Stomach smooth muscle (tissue), 2 donors: ENCODE results near the gene MZT1.

ENCODE experiments used
- H3K27ac ChIP-seq: one replicate; pipeline ENCODE4 v1.7.0; 2013; ENCODE audit warnings: mild to moderate bottlenecking, low read length, inconsistent platforms
- H3K27me3 ChIP-seq, 2 donors: one replicate each; pipeline ENCODE4 v1.7.0; 2013; ENCODE audit warnings: low read length in 2 of 2; ENCODE audit not compliant: insufficient read depth in 2 of 2, control insufficient read depth in 1 of 2
- H3K36me3 ChIP-seq, 2 donors: one replicate each; pipeline ENCODE4 v1.7.0; 2013; ENCODE audit warnings: low read length in 2 of 2; ENCODE audit not compliant: control insufficient read depth in 2 of 2, insufficient read depth in 2 of 2
- H3K4me1 ChIP-seq: one replicate; pipeline ENCODE4 v1.7.0; 2013; ENCODE audit warnings: low read length; ENCODE audit not compliant: control insufficient read depth, insufficient read depth
- H3K4me3 ChIP-seq, 2 donors: one replicate each; pipeline ENCODE4 v1.7.0; 2013; ENCODE audit warnings: low read length in 2 of 2
- H3K9ac ChIP-seq, 2 donors: one replicate each; pipeline ENCODE4 v1.7.0; 2013; ENCODE audit warnings: low read length in 2 of 2, mild to moderate bottlenecking in 1 of 2
- H3K9me3 ChIP-seq, 2 donors: one replicate each; pipeline ENCODE4 v1.7.0; 2013; ENCODE audit warnings: low read length in 2 of 2; ENCODE audit not compliant: control insufficient read depth in 2 of 2
- donor health status: healthy.
- donor health status: Pancreatic carcinoma.

MZT1 gene, protein sequence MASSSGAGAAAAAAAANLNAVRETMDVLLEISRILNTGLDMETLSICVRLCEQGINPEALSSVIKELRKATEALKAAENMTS

DNA sequence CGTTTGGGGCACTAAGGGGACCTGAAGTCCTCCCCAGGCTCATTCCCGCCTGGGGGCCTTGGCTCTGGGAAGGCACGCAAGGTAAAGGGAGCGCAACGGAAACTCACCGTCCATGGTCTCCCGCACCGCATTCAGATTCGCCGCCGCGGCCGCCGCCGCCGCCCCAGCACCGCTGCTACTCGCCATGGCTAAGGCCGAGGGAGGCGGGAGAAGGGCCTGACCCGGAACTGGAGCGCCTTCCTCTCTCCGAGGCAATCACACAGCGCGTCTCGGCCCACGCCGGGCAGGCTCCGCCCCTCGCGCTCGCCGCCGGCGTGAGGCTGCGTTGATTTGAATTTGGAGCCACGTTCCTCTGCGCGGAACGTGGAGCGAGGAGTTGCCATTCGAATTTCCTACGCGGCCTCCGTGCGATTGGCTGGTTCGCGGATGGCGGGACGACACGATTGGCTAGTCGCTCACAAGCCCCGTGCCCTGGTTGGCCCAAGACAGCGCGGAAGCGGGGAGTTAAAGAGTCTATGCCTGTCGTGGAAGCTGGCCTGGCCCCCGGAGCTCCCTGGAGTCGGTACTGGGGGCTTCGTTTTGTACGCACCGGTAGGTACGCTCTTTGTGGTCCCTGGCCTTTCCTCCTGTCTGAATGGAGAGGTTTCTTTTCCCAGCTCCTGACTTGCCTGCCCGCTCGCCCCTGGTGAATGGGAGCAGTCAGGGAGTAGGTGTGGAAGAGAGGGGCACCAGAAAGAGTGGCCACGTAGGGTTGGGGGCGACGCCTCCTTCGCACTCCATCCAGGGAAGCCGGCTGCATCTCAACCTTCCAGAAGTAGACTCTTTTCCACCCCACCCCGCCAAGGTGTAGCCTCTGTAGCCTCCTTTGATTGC is at the start of gene MZT1, which contains the start of gene BORA:
Gene MZT1 (minus strand): TSS at position 213 of the 873 bp plus-strand sequence. CDS start 27 bp downstream, at position 186.
Gene BORA (plus strand): TSS at position 507 of the 873 bp plus-strand sequence. CDS start 1,018 bp downstream, outside the sequence.
- Histone ChIP-seq H3K9ac (peak within 1 kb of the TSS; percentile 74 to 80), H3K4me1 (peaks cover 4% of the 10 kb centered on the region), H3K27me3 (no peaks in the 10 kb centered on the region)

DNA sequence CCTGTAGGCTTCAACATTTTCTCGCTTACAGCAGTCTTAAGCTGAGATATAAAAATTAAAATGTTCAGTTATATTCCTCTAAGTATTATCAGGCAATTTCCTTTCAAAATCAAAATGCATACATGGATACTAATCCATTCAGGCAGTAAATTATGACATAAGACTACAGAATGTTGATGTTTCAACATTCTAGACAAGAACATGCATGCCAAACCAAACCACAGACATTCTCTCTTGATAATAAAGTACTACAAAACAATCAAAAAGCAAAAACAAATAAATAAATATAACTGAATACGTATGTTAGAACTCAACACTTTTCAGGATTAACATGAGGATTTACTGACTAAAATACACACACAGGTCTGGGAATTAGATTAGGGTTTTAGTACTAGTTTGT is 46.6 kb upstream of the MZT1 start:
- Histone ChIP-seq H3K4me1 (peaks cover 1% of the 10 kb centered on the region), H3K27me3 (no peaks in the 10 kb centered on the region), H3K9me3 (no peaks in the 10 kb centered on the region), H3K4me3 (no peak overlapping the region), H3K36me3 (peaks cover 34 to 70% of the 10 kb centered on the region in 2 donors), H3K27ac (no peak overlapping the region), H3K9ac (no peak overlapping the region)

More for the DNA sequence above, at the start of gene MZT1, which contains the start of gene BORA:
- H3K27ac ChIP-seq, result peak within 1 kb of the TSS; percentile 26
- H3K36me3 ChIP-seq, result no peaks in the 10 kb centered on the region
- H3K9me3 ChIP-seq, result no peaks in the 10 kb centered on the region
- H3K4me3 ChIP-seq, result peak within 1 kb of the TSS; percentile 91 to 93

DNA sequence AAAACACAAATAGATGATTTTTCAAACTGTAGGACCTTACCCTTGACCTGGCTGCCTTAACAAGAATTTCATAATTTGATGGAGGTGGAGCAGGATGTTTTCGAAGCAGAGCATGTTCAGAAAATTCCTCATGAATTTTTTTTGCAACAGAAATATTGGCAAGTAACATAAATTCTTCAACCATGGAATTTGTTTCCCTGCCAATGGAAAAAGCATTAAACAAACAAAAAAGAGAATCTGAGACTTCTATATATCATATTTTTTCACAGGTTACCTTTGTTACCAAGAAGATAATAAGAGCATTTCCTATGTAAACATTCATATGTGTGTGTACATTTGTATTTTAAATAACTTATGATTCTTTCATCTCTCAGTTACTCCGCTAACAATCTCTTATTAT is 36.0 kb upstream of the MZT1 start:
- Histone ChIP-seq H3K4me1 (no peaks in the 10 kb centered on the region), H3K9ac (no peak overlapping the region), H3K27ac (no peak overlapping the region), H3K27me3 (no peaks in the 10 kb centered on the region), H3K36me3 (peaks cover 41 to 55% of the 10 kb centered on the region in 2 donors), H3K4me3 (no peak overlapping the region), H3K9me3 (no peaks in the 10 kb centered on the region)

DNA sequence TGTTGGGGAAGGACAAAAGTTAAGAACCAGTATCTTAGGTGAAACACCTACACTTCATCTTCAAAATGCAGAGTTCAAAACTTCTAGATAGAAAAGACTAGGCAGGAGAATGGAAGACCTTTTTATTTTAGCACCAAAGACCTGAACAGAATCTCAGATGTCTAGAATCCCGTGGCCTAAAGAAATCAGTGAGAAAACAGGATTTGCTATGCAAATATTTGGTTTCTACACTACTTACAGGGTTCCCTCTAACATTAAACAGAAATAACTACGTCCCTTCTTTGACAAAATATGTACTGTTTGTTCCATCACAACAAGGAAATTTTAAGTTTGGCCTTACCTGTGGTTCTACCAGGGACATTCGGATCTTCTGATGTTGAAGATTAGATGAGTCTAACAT is 32.8 kb upstream of the MZT1 start:
- no peak overlapping the region for H3K4me3 ChIP-seq
- no peaks in the 10 kb centered on the region for H3K9me3 ChIP-seq
- H3K27me3 ChIP-seq, result no peaks in the 10 kb centered on the region
- no peaks in the 10 kb centered on the region for H3K4me1 ChIP-seq
- peaks cover 41 to 49% of the 10 kb centered on the region in 2 donors for H3K36me3 ChIP-seq
- H3K27ac ChIP-seq, result no peak overlapping the region
- no peak overlapping the region for H3K9ac ChIP-seq

DNA sequence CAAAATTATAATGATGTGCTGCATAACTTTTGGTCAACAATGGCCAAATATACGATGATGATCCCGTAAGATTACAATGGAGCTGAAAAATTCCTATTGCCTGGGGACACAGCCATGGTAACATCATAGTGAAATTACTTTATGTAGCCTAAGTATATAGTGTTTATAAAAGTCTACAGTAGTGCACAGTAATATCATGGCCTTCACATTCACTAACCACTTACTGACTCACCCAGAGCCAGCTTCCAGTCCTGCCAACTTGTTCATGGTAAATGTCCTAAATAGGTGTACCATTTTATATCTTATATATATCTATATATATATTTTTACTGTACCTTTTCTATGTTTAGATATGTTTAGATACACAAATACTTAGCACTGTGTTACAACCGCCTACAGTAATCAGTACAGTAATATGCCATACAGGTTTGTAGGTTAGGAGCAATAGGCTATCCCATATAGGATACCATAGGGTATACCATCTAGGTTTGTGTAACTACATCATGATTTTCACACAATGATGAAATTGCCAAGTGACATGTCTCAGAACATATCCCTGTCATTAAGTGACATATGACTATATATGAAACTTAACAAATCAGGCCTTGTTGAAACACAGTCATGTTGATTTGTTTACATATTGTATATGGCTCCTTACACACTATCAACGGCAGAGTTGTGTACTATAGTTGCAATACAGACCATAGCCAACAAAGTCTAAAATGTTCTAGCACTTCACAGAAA is 30.5 kb upstream of the MZT1 start:
- peaks cover 33 to 44% of the 10 kb centered on the region in 2 donors for H3K36me3 ChIP-seq
- H3K4me3 ChIP-seq, result no peak overlapping the region

DNA sequence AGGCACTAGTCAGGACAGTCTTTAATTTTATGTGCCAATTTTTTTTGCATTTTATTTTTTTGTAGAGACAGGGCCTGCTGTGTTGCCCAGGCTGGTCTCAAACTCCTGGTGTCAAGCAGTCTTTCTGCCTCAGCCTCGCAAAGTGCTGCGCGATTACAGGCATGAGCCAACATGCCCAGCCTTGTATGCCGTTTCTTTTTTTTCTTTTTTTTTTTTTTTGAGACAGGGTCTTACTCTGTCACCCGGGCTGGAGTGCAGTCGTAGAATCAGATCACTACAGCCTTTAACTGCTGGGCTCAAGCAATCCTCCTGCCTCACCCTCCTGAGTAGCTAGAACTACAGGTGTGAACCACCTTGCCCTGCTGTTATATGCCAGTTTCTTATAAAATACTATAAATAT is 26.7 kb upstream of the MZT1 start:
- no peaks in the 10 kb centered on the region for H3K9me3 ChIP-seq
- no peaks in the 10 kb centered on the region for H3K4me1 ChIP-seq
- peaks cover 11 to 22% of the 10 kb centered on the region in 2 donors for H3K36me3 ChIP-seq
- H3K27me3 ChIP-seq, result no peaks in the 10 kb centered on the region
- H3K4me3 ChIP-seq, result no peak overlapping the region
- no peak overlapping the region for H3K27ac ChIP-seq
- no peak overlapping the region for H3K9ac ChIP-seq

More for the DNA sequence above, 30.5 kb upstream of the MZT1 start:
- Histone ChIP-seq H3K9ac (no peak overlapping the region), H3K27me3 (no peaks in the 10 kb centered on the region), H3K9me3 (no peaks in the 10 kb centered on the region), H3K4me1 (no peaks in the 10 kb centered on the region), H3K27ac (no peak overlapping the region)

DNA sequence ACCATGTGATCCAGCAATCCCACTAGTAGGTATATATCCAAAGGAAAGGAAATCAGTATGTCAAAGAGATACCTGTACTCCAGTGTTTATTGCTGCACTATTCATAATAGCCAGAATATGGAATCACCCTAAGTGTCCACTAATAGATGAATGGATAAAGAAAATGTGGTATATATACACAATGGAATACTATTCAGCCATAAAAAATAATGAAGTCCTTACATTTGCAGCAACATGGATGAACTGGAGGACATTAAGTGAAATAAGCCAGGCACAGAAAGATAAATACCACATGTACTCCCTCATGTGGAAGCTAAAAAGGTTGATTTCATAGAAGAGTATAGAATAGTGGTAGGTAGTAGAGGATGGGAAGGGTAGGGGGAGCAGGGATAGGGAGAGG is 23.8 kb upstream of the MZT1 start:
- Histone ChIP-seq H3K9ac (no peak overlapping the region), H3K9me3 (no peaks in the 10 kb centered on the region), H3K27me3 (no peaks in the 10 kb centered on the region), H3K36me3 (peaks cover 7 to 14% of the 10 kb centered on the region in 2 donors), H3K4me1 (no peaks in the 10 kb centered on the region), H3K4me3 (no peak overlapping the region), H3K27ac (no peak overlapping the region)

DNA sequence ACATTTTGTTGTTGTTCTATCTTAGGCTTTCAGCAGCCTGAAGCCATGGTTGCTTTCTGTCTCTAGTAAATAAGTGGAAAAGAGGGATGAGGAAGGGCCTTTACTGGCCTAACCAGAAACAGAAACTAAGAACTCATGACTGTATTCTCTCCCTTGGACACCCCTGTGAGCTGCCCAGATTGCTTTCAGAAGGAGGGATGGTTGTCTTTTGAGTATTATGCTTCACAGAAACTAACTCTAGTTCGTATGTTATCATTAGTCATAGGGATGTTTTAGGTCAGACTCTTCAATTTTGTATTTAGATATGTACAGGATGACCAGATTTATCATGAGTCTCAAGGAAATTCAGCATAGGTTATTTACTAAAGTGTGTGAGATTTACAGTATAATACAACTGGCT is 17.8 kb upstream of the MZT1 start:
- Histone ChIP-seq H3K9me3 (no peaks in the 10 kb centered on the region), H3K27ac (no peak overlapping the region), H3K27me3 (no peaks in the 10 kb centered on the region), H3K4me3 (no peak overlapping the region), H3K9ac (no peak overlapping the region), H3K36me3 (peaks cover 4 to 7% of the 10 kb centered on the region in 2 donors), H3K4me1 (no peaks in the 10 kb centered on the region)

DNA sequence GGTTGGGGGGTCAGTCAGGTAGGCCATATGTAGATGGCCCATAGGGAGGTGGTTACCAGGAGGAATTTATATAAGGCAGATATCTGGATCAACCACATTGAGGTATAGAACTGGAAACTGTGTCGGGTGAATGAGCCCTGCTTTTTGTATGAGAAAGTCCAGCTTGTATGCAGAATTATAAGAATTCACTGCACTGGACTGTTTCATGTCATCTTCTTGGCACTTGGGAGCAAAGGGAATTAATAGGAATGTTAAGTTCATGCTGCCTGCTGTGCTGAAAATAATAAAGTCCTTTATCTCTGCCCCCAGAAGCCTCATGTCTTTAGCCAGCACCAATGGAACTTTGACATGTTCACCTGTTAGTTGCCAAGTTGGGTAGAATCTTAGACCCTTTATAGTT is 12.6 kb upstream of the MZT1 start:
- Histone ChIP-seq H3K36me3 (peaks cover 0 to 2% of the 10 kb centered on the region in 2 donors), H3K27ac (no peak overlapping the region), H3K4me3 (no peak overlapping the region), H3K27me3 (no peaks in the 10 kb centered on the region), H3K9ac (no peak overlapping the region), H3K9me3 (no peaks in the 10 kb centered on the region), H3K4me1 (no peaks in the 10 kb centered on the region)

DNA sequence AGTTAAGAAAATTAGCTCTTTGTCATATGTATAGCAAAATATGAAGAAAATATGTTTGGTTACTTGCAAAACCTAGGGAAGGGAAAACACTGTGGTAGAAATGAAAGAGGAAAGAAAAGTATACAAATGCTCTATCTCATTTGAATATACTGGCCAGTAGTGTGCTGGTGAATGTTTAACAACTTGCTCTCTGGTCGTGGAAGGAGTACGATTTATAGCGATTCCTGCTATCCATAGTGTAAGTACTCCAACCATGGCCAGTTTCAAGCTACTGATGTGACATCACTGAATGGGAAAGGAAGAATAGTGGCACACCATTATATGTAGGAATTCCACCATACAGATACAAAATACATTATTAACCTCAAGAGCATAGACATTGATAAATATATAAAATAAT is 9.6 kb upstream of the MZT1 start:
- Histone ChIP-seq H3K9me3 (no peaks in the 10 kb centered on the region), H3K27me3 (no peaks in the 10 kb centered on the region), H3K4me3 (no peak overlapping the region), H3K9ac (no peak overlapping the region), H3K4me1 (no peaks in the 10 kb centered on the region), H3K36me3 (no peaks in the 10 kb centered on the region), H3K27ac (no peak overlapping the region)
